ENCODE results near the gene LAMC3. TPM values are rescaled to one million over a fixed set of nuclear protein-coding genes. Genes with fewer than 3 reads are reported as not detected.

LAMC3 gene
- polyA plus RNA-seq, 1 donor from 2014 or later = 0.04 TPM

DNA sequence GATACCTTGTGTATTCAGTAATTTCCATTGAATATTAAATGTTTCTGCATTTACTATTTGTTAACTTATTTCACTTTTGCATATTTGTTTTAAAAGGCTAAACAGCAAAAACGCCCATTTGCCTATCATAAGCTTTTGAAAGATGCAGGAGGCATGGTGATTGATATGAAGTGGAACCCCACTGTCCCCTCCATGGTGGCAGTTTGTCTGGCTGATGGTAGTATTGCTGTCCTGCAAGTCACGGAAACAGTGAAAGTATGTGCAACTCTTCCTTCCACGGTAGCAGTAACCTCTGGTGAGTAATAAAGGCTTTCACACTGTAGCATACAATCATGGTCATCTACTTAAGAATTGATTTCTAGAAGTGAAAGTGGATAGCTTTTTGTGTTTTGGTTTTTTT is 120.2 kb downstream of the LAMC3 start:
- TF ChIP-seq EZH2 (IDR thresholded peaks at IDR 0.05; ENCODE audit: borderline replicate concordance, insufficient read depth, low read length, poor library complexity, severe bottlenecking) = no peak
- TF ChIP-seq POLR2AphosphoS5 (IDR thresholded peaks at IDR 0.05) = no peak
- TF ChIP-seq TAF1 (IDR thresholded peaks at IDR 0.05; ENCODE audit: low read depth) = no peak
- TF ChIP-seq RAD21 (conservative IDR thresholded peaks at IDR 0.05) = no peak
- TF ChIP-seq EP300 (conservative IDR thresholded peaks at IDR 0.05; ENCODE audit: poor library complexity, severe bottlenecking) = no peak
- TF ChIP-seq SMC3 (conservative IDR thresholded peaks at IDR 0.05; ENCODE audit: poor library complexity) = no peak
- H3K9me3 ChIP-seq (ENCODE audit: low read length) = no peaks in the 10 kb centered on the region
- no peaks in the 10 kb centered on the region for H3K9me2 ChIP-seq (ENCODE audit: insufficient read depth, low read length)
- H3K9ac ChIP-seq (ENCODE audit: low read length) = no peak overlapping the region
- no peak overlapping the region for H3K4me3 ChIP-seq (ENCODE audit: low read length)
- no peaks in the 10 kb centered on the region for H3K27me3 ChIP-seq (ENCODE audit: insufficient read depth, low read depth, low read length)
- no peak overlapping the region for H3K27ac ChIP-seq (ENCODE audit: low read length)
- no peaks in the 10 kb centered on the region for H4K20me1 ChIP-seq (ENCODE audit: insufficient read depth)
- H3F3A ChIP-seq (ENCODE audit: insufficient read depth, low read length, poor library complexity, severe bottlenecking) = no peaks in the 10 kb centered on the region
- no peak overlapping the region for H3K4me2 ChIP-seq (ENCODE audit: low read length)
- H3K79me2 ChIP-seq (replicated peaks; ENCODE audit: insufficient read depth, low read length) = peaks cover 14% of the 10 kb centered on the region
- H2AFZ ChIP-seq (ENCODE audit: low read depth, low read length) = no peak overlapping the region
- H3K36me3 ChIP-seq (ENCODE audit: insufficient read depth, low read length) = peaks cover 19% of the 10 kb centered on the region

DNA sequence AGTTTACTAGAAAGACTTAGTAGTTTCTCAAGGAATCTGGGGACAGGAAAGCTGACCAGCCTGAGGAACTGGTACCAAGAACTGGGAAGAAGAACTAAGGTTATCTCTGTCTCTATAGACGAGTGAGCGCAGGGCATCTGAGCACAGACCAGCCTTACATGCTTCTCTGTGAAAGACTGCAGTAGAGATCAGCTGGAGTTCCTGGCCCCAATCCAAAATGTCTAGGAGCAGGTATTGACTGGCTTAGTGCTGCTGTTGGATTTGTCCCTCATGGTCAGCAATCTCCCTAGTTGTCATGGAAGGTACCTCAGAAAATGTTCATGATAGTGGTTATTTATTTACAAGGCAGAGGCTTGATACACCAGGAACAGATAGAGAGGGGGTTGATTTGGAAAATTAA is 129.7 kb downstream of the LAMC3 start:
- no peaks in the 10 kb centered on the region for H3K79me2 ChIP-seq (replicated peaks; ENCODE audit: insufficient read depth, low read length)
- no peaks in the 10 kb centered on the region for H3K27me3 ChIP-seq (ENCODE audit: insufficient read depth, low read depth, low read length)
- H3K4me3 ChIP-seq (ENCODE audit: low read length) = no peak overlapping the region
- H2AFZ ChIP-seq (ENCODE audit: low read depth, low read length) = no peak overlapping the region
- no peak for TF ChIP-seq SMC3 (conservative IDR thresholded peaks at IDR 0.05; ENCODE audit: poor library complexity)
- no peak for TF ChIP-seq MXI1 (conservative IDR thresholded peaks at IDR 0.05; ENCODE audit: poor library complexity, severe bottlenecking)
- TF ChIP-seq EZH2 (IDR thresholded peaks at IDR 0.05; ENCODE audit: borderline replicate concordance, insufficient read depth, low read length, poor library complexity, severe bottlenecking) = no peak
- TF ChIP-seq TAF1 (IDR thresholded peaks at IDR 0.05; ENCODE audit: low read depth) = no peak
- TF ChIP-seq, protein P1, sequence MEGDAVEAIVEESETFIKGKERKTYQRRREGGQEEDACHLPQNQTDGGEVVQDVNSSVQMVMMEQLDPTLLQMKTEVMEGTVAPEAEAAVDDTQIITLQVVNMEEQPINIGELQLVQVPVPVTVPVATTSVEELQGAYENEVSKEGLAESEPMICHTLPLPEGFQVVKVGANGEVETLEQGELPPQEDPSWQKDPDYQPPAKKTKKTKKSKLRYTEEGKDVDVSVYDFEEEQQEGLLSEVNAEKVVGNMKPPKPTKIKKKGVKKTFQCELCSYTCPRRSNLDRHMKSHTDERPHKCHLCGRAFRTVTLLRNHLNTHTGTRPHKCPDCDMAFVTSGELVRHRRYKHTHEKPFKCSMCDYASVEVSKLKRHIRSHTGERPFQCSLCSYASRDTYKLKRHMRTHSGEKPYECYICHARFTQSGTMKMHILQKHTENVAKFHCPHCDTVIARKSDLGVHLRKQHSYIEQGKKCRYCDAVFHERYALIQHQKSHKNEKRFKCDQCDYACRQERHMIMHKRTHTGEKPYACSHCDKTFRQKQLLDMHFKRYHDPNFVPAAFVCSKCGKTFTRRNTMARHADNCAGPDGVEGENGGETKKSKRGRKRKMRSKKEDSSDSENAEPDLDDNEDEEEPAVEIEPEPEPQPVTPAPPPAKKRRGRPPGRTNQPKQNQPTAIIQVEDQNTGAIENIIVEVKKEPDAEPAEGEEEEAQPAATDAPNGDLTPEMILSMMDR (IDR thresholded peaks at IDR 0.05; ENCODE audit: poor library complexity, severe bottlenecking) = no peak
- TF ChIP-seq RAD21 (conservative IDR thresholded peaks at IDR 0.05) = no peak
- TF ChIP-seq, protein P2, sequence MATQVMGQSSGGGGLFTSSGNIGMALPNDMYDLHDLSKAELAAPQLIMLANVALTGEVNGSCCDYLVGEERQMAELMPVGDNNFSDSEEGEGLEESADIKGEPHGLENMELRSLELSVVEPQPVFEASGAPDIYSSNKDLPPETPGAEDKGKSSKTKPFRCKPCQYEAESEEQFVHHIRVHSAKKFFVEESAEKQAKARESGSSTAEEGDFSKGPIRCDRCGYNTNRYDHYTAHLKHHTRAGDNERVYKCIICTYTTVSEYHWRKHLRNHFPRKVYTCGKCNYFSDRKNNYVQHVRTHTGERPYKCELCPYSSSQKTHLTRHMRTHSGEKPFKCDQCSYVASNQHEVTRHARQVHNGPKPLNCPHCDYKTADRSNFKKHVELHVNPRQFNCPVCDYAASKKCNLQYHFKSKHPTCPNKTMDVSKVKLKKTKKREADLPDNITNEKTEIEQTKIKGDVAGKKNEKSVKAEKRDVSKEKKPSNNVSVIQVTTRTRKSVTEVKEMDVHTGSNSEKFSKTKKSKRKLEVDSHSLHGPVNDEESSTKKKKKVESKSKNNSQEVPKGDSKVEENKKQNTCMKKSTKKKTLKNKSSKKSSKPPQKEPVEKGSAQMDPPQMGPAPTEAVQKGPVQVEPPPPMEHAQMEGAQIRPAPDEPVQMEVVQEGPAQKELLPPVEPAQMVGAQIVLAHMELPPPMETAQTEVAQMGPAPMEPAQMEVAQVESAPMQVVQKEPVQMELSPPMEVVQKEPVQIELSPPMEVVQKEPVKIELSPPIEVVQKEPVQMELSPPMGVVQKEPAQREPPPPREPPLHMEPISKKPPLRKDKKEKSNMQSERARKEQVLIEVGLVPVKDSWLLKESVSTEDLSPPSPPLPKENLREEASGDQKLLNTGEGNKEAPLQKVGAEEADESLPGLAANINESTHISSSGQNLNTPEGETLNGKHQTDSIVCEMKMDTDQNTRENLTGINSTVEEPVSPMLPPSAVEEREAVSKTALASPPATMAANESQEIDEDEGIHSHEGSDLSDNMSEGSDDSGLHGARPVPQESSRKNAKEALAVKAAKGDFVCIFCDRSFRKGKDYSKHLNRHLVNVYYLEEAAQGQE (IDR thresholded peaks at IDR 0.05; ENCODE audit: borderline replicate concordance) = no peak
- TF ChIP-seq EP300 (conservative IDR thresholded peaks at IDR 0.05; ENCODE audit: poor library complexity, severe bottlenecking) = no peak
- TF ChIP-seq POLR2AphosphoS5 (IDR thresholded peaks at IDR 0.05) = no peak
- H3K27ac ChIP-seq (ENCODE audit: low read length) = no peak overlapping the region
- H3K4me2 ChIP-seq (ENCODE audit: low read length) = no peak overlapping the region
- H3K9me2 ChIP-seq (ENCODE audit: insufficient read depth, low read length) = no peaks in the 10 kb centered on the region
- H3F3A ChIP-seq (ENCODE audit: insufficient read depth, low read length, poor library complexity, severe bottlenecking) = no peaks in the 10 kb centered on the region
- H3K9ac ChIP-seq (ENCODE audit: low read length) = no peak overlapping the region
- no peaks in the 10 kb centered on the region for H3K9me3 ChIP-seq (ENCODE audit: low read length)
- H4K20me1 ChIP-seq (ENCODE audit: insufficient read depth) = no peaks in the 10 kb centered on the region
- H3K36me3 ChIP-seq (ENCODE audit: insufficient read depth, low read length) = peaks cover 7% of the 10 kb centered on the region

Data from neural cell (in vitro differentiated cells).